Right hindlimb (tissue), 1 donor: ENCODE measurements around the gene CUBN.

ENCODE experiments used
- DNase-seq: peaks from one replicate; pipeline ENCODE4 v3.0.0-alpha.2; 2018

Gene CUBN

DNA sequence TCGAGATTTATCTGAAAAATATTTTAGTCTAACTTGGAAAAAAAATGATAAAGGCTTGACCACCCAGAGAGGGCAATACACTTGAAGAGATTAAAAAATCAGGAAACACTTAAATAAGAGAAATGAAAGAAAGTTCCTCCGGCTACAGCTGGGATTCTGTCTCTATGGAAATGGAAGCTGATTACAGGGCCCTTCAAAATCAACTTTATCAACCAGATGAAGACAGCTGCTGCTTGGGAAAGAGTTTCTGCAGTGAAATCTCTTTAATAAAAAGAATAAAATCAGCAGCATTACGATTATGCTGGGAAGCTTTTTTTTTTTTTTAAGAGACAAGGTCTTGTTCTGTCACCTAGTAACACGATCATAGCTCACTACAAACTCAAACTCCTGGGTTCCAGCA is 316.9 kb downstream of the CUBN start:
- no peak for DNase-seq

- no peak for DNase-seq
Measured at GRCh38 chr10:16811765-16812164, 317.8 kb downstream of the CUBN start.

DNA sequence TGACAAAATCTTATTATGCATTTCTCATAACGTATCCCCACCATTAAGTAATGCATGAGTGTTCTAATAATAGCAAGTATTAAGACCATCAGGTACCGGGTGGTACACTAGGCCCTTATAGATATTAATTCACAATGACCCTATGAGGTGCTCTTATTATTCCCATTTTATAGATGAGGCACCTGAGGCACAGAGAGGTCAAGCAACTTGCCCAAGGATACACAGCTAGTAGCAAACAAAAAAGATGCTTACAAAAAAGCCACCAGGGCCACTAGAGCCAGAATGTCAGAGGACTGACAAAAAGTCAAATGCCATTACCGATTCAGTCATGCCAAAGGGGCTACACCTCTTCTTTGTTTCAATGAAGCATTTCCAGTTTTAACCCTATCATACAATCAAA is 318.3 kb downstream of the CUBN start:
- no peak for DNase-seq

- DNase-seq, result no peak
Measured at GRCh38 chr10:16809074-16809718, 320.4 kb downstream of the CUBN start.

DNA sequence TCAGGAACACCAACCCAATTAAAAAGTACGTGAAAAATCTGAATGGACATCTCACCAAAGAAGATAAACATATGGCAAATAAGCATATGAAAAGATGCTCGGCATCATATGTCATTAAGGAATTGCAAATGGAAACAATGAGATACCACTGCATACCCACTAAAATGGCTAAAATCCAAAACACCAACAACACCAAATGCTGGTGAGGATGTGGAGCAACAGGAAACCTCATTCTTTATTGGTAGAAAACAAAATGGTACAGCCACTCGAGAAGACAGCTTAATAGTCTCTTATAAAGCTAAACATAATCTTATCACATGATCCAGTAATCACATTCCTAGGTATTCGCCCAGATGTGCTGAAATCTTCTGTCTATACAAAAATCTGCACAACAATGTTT is 325.5 kb downstream of the CUBN start:
- no peak for DNase-seq

GRCh38 chr10:16803464-16803863 is 326.1 kb downstream of the CUBN start:
- DNase-seq, result no peak

DNA sequence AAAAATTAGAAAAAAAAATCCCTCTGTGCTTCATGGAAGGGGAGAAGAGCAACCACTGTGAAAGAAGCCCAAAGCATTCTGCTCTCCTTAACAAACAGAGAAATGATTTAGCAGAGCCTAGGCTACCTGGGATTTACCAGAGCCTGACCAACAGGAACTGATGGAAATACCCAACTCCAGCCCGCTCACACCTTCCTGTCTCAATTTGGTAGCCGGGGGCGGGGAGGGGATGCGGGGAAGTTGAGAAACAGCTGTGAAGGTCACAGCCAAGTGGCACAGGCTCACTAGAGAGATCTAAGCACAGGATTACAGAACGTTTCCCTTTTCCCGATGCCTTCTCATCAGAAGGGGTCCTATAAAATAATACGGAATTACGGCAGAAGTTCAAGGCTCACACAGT is 330.0 kb downstream of the CUBN start:
- DNase-seq, result no peak

- no peak for DNase-seq
Measured at GRCh38 chr10:16798571-16798970, 331.0 kb downstream of the CUBN start.

GRCh38 chr10:16795410-16796073 is 334.1 kb downstream of the CUBN start:
- no peak for DNase-seq

- no peak for DNase-seq
Measured at GRCh38 chr10:16794005-16794404, 335.6 kb downstream of the CUBN start.

DNA sequence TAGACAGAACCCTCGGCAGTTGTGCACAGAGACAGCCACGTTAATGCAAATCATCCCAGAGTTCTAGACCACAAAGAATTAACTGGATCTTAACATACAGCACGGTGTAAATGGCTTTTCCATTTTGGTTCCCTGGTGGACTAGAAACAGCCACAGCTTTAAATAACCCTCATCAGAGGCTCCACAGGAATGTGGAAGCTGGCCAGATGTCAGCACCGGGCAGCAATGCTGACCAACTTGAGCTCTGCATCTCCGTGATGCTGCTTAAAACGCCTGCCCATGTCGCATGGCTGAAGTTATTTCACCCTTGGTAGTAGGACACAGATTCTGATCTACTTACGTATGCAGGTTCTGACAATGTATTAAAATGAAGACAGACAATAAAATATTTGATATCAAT is 336.9 kb downstream of the CUBN start:
- peak; percentile 51 for DNase-seq

- DNase-seq, result no peak
Measured at GRCh38 chr10:16789765-16790164, 339.8 kb downstream of the CUBN start.

DNA sequence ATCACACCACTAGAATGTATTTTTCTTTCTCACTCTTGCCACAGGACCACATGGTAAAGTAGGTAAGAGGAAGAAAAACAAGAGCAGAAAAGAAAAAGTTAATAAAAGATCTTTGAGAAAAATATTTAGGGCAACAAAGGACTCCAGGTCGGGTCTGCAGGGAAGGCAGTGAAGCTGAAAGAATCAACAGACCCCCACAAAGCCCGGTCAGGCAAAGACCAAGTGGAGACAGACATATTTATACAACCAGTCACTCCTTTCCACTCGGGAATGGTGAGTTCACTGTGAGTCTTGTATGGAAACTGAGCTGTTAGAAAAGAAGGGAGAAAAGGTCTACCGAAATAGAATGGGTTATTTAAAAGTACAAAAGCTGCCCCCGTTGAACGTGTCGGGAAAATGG is 340.4 kb downstream of the CUBN start:
- DNase-seq, result no peak

GRCh38 chr10:16788778-16789177 is 340.8 kb downstream of the CUBN start:
- no peak for DNase-seq

DNA sequence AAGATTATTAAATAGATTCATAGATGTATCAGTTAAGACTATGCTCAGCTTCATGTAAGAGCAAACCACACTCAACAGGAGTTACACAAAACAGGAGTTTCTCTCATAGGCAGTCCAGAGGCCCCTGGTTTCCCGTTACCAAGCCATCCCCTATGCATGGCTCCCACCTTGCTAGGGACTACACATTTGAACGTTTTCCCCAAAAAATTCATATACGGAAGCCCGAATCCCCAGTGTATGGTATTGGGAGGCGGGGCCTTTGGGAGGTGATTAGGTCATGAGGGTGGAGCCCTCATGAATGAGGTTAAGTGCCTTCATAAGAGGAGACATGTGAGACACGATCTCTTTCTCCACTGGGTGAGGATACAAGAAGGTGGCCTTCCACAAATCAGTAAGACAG is 341.5 kb downstream of the CUBN start:
- no peak for DNase-seq

DNA sequence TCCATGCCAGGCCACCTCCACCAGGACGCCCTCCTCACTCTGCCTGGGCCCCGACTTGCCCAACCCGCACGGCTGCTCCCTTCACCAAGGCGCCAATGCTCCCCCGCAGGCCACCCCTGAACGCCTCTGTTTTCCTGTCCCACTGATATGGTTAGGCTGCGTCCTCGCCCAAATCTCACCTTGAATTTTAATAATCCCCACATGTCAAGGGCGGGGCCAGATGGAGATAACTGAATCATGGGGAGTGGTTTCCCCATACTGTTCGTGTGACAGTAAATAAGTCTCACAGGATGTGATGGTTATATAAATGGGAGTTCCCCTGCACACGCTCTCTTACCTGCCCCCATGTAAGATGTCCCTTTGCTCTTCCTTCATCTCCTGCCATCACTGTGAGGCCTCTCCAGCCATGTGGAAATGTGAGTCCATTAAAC is 342.2 kb downstream of the CUBN start:
- no peak for DNase-seq

DNA sequence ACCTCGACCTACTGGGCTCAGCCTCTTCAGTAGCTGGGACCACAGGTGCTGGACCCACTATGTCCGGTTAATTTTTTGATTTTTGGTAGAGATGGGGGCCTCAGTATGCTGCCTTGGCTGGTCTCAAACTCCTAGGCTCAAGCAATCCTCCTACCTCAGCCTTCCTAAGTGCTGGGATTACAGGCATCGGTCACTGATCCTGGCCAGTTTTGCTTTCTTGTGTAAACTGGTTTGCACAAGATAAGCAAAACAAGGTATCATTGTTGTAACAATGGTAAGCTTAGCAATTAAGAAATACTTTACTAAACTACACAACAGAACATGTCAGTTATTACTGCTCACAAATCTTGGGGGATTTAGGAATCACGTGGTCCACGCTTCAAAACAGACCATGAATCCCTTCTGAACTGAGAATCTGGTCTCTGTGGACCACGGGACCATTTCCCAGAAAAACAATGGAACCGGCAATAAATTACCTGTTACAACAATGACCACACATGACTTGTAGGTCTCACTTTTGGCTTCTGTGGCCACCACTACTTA is 349.2 kb downstream of the CUBN start:
- DNase-seq, result no peak

DNA sequence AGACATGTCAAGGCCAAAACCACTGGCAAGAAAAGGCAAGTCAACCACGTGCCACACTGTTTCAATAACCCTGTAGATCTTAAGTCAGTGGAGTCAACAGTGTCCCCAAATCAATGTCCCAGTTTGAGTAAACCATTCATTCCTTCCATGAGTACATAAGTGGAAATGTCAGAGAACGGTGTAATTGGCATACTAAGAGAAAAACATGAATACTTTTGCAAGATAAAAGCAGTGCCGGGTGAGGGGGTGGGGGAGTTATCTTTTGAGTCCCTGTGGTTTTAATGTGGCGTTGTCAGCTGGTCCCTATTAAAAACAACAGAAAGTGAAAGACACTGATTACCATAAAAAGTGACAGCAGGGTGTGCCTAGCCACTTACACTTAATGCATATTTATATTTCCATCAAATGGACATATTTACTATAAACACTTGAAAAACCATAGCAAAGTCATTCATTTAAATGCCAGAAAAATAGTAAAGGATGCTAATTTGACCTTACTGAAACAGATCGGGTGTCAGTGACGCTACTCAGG is 350.2 kb downstream of the CUBN start:
- DNase-seq, result no peak

DNA sequence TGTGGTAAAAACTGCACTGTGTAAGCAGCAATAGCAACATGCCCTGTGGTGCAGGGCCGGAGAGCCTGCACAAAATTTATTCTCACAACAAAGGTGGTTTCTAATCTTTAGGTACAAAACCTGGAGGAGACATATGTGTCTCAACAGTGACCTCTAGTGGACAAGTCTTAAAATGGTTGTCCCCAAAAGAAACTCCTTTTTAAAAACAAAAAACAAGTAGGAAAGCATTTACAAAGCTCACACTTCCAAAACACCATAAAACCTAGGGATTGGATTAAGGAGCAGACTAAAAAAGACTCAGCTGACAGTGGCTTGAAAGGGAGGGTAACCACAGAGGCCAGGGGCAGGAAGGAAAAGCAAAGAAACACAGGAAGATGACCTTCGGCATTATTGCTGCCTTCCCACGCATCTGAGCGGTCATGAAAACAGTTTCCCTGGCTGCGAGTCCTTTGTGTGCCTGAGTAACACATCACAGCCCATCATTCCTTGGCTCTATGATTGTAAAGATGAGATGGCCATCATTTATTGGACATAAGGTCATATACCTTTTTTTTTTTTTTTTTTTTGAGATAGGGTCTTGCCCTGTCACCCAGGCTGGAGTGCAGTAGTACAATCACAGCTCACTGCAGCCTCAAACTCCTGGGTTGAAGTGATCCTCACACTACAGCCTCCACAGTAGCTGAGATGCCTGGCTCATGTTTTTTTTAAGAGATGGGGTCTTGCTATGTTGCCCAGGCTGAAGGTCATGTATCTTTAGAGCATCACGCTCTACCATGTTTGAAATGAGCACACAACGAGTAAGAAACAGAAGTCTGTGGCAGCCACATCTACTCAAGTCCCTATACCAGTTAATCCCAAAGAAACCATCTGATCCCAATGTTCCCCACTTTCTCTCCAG is 351.9 kb downstream of the CUBN start:
- no peak for DNase-seq

- no peak for DNase-seq
Measured at GRCh38 chr10:16776896-16777295, 352.7 kb downstream of the CUBN start.
